Mesendoderm (in vitro differentiated cells): ENCODE data around the gene ZNF655.
A peak's percentile ranks its signal among the peaks of the same experiment; 100 is the strongest.

ENCODE experiments used
- DNase-seq: peaks from one replicate; pipeline ENCODE4 v3.0.0; 2013
- H2AK5ac ChIP-seq: 2 replicates; pipeline ENCODE4 v1.6.1; 2013; ENCODE audit warnings: low read length, inconsistent platforms
- H2BK120ac ChIP-seq: 2 replicates; pipeline ENCODE4 v1.6.1; 2013; ENCODE audit warnings: low read depth, mild to moderate bottlenecking, low read length, moderate library complexity, mixed read lengths
- H2BK15ac ChIP-seq: replicated peaks from 2 replicates; pipeline ENCODE4 v1.6.1; 2013; ENCODE audit warnings: low read depth, mild to moderate bottlenecking, moderate library complexity
- H2BK5ac ChIP-seq: 2 replicates; pipeline ENCODE4 v1.6.1; 2013; ENCODE audit warnings: low read length, inconsistent platforms
- H3K18ac ChIP-seq: 2 replicates; pipeline ENCODE4 v1.6.1; 2013; ENCODE audit warnings: mild to moderate bottlenecking, low read length, mixed read lengths
- H3K23ac ChIP-seq: one replicate; pipeline ENCODE4 v1.6.1; 2013; ENCODE audit warnings: low read length
- H3K27ac ChIP-seq: 2 replicates; pipeline ENCODE4 v1.5.1; 2013; ENCODE audit warnings: low read depth, mild to moderate bottlenecking, inconsistent platforms, low read length, moderate library complexity
- H3K27me3 ChIP-seq: 2 replicates; pipeline ENCODE4 v1.6.1; 2013; ENCODE audit warnings: low read length, control low read depth, mild to moderate bottlenecking, inconsistent platforms; ENCODE audit not compliant: insufficient read depth, poor library complexity
- H3K36me3 ChIP-seq: 2 replicates; pipeline ENCODE4 v1.6.1; 2013; ENCODE audit warnings: low read length, inconsistent platforms; ENCODE audit not compliant: control insufficient read depth, insufficient read depth
- H3K4ac ChIP-seq: one replicate; pipeline ENCODE4 v1.6.1; 2013; ENCODE audit warnings: low read depth, mild to moderate bottlenecking, low read length, moderate library complexity
- H3K4me1 ChIP-seq: 2 replicates; pipeline ENCODE4 v1.6.1; 2013; ENCODE audit warnings: low read depth, low read length, inconsistent platforms; ENCODE audit not compliant: control insufficient read depth
- H3K4me2 ChIP-seq: 2 replicates; pipeline ENCODE4 v1.6.1; 2013; ENCODE audit warnings: low read length
- H3K4me3 ChIP-seq: 2 replicates; pipeline ENCODE4 v1.5.1; 2013; ENCODE audit warnings: mild to moderate bottlenecking, low read length
- H3K56ac ChIP-seq: one replicate; pipeline ENCODE4 v1.6.1; 2013; ENCODE audit warnings: low read length
- H3K79me1 ChIP-seq: 2 replicates; pipeline ENCODE4 v1.6.1; 2013; ENCODE audit warnings: low read length, inconsistent platforms
- H3K79me2 ChIP-seq: 2 replicates; pipeline ENCODE4 v1.6.1; 2013; ENCODE audit warnings: mild to moderate bottlenecking, low read length; ENCODE audit not compliant: control insufficient read depth, insufficient read depth
- H3K9ac ChIP-seq: 2 replicates; pipeline ENCODE4 v1.6.1; 2013; ENCODE audit warnings: low read length, inconsistent platforms
- H4K5ac ChIP-seq: one replicate; pipeline ENCODE4 v1.6.1; 2013; ENCODE audit warnings: low read length
- H4K8ac ChIP-seq: one replicate; pipeline ENCODE4 v1.6.1; 2013; ENCODE audit warnings: low read depth, mild to moderate bottlenecking, control low read depth, low read length, moderate library complexity
- WGBS: extraction: QIAGEN DNeasy Blood & Tissue Kit; methylation state at CpG from one replicate; pipeline ENCODE4 v1.1.7; 2013; ENCODE audit warnings: low lambda C conversion rate, missing lambda C conversion rate; ENCODE audit not compliant: insufficient coverage; ENCODE audit errors: extremely low coverage; 5-methylcytosine and 5-hydroxymethylcytosine counted together

Gene ZNF655

DNA sequence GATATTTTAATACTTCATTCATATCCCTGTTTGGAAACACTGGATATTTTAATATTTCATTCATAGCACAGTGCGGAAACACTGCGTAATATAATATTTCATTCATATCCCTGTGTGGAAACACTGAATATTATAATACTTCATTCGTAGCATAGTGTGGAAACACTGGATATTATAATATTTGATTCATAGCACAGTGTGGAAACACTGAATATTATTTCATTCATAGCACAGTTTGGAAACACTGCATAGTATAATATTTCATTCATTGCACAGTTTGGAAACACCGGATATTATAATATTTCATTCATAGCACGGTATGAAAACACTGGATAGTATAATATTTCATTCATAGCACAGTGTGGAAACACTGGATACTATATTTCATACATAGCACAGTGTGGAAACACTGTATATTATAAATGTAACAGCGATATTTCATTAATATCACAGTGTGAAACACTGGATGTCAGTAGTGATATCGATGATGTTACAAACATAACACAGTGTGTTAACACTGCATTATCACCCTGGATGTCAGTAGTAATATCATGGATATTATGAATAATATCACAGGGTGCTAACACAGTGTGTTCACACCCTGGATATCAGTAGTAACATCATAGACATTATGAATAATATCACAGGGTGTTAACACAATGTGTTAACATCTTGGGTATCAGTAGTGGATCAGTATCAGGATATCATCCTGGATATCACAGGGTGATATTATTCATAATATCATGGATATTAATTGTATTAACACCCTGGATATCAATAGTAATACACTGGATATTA, 36.7 kb downstream of the ZNF655 start:
- Histone ChIP-seq H3K4me1 (no peaks in the 10 kb centered on the region), H3K4me3 (no peak overlapping the region), H3K27ac (no peak overlapping the region), H3K36me3 (no peaks in the 10 kb centered on the region), H4K8ac (no peak overlapping the region), H3K4me2 (no peak overlapping the region), H2BK15ac (no peak overlapping the region), H4K5ac (no peak overlapping the region), H2BK120ac (no peak overlapping the region), H3K18ac (no peak overlapping the region), H3K9ac (no peak overlapping the region), H3K79me1 (no peaks in the 10 kb centered on the region), H3K23ac (no peak overlapping the region), H3K27me3 (no peaks in the 10 kb centered on the region), H3K56ac (no peak overlapping the region), H2AK5ac (no peak overlapping the region), H3K4ac (no peak overlapping the region), H2BK5ac (no peak overlapping the region), H3K79me2 (no peaks in the 10 kb centered on the region)
- WGBS: no CpG with 5 or more reads among the region's 7 CpGs
- DNase-seq: no peak

DNA sequence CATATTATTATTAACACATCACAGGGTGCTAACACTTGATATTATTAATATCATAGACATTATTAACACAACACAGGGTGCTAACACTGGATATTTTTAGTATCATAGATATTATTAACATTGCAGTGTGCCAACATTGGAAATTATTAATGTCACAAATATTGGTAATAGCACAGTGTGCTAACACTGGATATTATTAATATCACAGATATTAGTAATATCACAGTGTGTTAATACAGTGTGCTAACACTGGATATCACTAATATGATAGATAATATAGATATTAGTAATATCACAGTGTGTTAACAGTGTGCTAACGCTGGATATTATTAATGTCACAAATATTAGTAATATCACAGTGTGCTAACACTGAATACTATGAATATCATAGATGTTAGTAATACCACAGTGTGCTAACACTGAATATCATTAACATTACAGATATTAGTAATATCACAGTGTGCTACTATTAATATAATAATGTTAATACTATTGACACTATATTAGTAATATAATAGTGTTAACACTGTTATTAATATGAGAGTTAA, 38.0 kb downstream of the ZNF655 start:
- Histone ChIP-seq H4K5ac (no peak overlapping the region), H3K27me3 (no peaks in the 10 kb centered on the region), H2AK5ac (no peak overlapping the region), H3K79me2 (no peaks in the 10 kb centered on the region), H3K4me3 (no peak overlapping the region), H3K36me3 (no peaks in the 10 kb centered on the region), H3K23ac (no peak overlapping the region), H3K9ac (no peak overlapping the region), H3K4ac (no peak overlapping the region), H3K79me1 (no peaks in the 10 kb centered on the region), H3K56ac (no peak overlapping the region), H3K4me1 (no peaks in the 10 kb centered on the region), H4K8ac (no peak overlapping the region), H2BK15ac (no peak overlapping the region), H2BK120ac (no peak overlapping the region), H3K4me2 (no peak overlapping the region), H3K18ac (no peak overlapping the region), H2BK5ac (no peak overlapping the region), H3K27ac (no peak overlapping the region)
- WGBS: no CpG with 5 or more reads among the region's 1 CpG
- DNase-seq: no peak

DNA sequence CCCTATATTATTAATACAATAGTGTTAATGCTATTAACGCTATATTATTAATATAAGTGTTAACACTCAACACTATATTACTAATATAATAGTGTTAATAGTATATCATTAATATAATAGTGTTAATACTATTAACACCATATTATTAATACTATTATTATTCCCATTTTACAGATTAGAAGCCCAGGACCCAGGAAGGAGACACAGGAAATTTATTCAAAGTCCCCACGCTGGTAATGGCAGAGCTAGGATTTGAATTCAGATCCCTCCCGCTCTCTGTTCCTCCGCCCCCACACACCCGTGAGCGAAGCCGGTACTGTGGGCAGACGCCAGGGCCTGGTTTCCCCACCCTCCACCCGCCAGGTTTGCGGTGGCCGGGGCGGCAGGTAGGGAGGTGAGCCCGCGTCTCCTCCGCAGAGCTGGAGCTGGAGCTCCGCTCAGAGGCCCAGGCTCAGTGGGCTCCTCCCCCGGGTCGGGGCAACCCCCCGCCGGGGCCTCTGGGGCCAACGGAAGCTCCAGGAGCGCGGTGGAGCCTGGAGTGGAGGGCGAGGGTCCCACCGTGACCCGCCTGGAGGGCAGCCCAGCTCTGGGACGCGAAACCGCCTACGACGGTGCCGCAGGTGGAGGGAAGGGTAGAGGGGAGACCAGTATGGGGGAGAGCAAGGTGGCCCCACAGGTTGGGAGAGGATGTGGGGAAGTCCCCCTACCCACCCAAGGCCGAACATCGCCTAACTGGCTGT, 39.5 kb downstream of the ZNF655 start, which contains the start of gene TMEM225B:
TMEM225B (plus strand) TSS at position 506 of the 740 bp plus-strand sequence. CDS start 6,122 bp downstream, outside the sequence.
- Histone ChIP-seq H2BK120ac (no peak within 1 kb of the TSS), H3K27ac (no peak within 1 kb of the TSS)
- no CpG with 5 or more reads among the region's 34 CpGs for WGBS

DNA sequence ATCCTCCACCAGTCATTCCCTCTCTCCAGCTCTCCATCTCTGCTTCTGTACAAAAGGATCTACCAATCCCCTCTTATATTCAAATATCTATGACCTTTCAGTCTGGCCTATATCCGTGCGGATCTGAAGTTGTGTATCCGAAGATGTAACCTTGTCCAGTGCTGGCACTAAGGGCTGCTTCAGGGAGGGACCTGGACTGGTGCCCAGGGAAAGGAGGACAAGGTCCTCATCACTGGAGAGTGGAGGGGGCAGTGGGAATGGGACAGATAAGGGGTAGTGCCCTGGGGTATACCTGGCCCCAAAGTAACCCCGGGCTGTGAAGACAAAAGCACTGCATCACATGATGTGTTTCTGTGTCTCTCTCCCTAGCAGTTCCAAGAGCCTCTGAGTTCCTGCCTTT, 41.4 kb downstream of the ZNF655 start:
- no peak overlapping the region for H3K27ac ChIP-seq
- H3K27me3 ChIP-seq: no peaks in the 10 kb centered on the region
- no peak overlapping the region for H3K4ac ChIP-seq
- no peak overlapping the region for H2AK5ac ChIP-seq
- no CpG with 5 or more reads among the region's 4 CpGs for WGBS
- DNase-seq: no peak
- H3K9ac ChIP-seq: no peak overlapping the region
- H3K4me1 ChIP-seq: no peaks in the 10 kb centered on the region
- no peak overlapping the region for H2BK120ac ChIP-seq
- no peak overlapping the region for H4K5ac ChIP-seq
- H3K23ac ChIP-seq: no peak overlapping the region
- no peak overlapping the region for H4K8ac ChIP-seq
- H3K56ac ChIP-seq: no peak overlapping the region
- H2BK5ac ChIP-seq: no peak overlapping the region
- no peak overlapping the region for H3K4me3 ChIP-seq
- no peaks in the 10 kb centered on the region for H3K79me2 ChIP-seq
- no peak overlapping the region for H2BK15ac ChIP-seq
- H3K18ac ChIP-seq: no peak overlapping the region
- H3K4me2 ChIP-seq: no peak overlapping the region
- no peaks in the 10 kb centered on the region for H3K36me3 ChIP-seq
- H3K79me1 ChIP-seq: no peaks in the 10 kb centered on the region

More for the DNA sequence above, 39.5 kb downstream of the ZNF655 start, which contains the start of gene TMEM225B:
- Histone ChIP-seq H3K79me1 (no peaks in the 10 kb centered on the region), H3K4me2 (no peak within 1 kb of the TSS), H3K4ac (no peak within 1 kb of the TSS), H2AK5ac (no peak within 1 kb of the TSS), H2BK5ac (no peak within 1 kb of the TSS), H4K8ac (no peak within 1 kb of the TSS), H4K5ac (no peak within 1 kb of the TSS), H3K4me1 (no peaks in the 10 kb centered on the region), H3K56ac (no peak within 1 kb of the TSS), H2BK15ac (no peak within 1 kb of the TSS), H3K9ac (no peak within 1 kb of the TSS), H3K79me2 (no peaks in the 10 kb centered on the region), H3K4me3 (no peak within 1 kb of the TSS), H3K27me3 (no peaks in the 10 kb centered on the region), H3K18ac (no peak within 1 kb of the TSS), H3K36me3 (no peaks in the 10 kb centered on the region), H3K23ac (no peak within 1 kb of the TSS)
- DNase-seq: peak; percentile 5

DNA sequence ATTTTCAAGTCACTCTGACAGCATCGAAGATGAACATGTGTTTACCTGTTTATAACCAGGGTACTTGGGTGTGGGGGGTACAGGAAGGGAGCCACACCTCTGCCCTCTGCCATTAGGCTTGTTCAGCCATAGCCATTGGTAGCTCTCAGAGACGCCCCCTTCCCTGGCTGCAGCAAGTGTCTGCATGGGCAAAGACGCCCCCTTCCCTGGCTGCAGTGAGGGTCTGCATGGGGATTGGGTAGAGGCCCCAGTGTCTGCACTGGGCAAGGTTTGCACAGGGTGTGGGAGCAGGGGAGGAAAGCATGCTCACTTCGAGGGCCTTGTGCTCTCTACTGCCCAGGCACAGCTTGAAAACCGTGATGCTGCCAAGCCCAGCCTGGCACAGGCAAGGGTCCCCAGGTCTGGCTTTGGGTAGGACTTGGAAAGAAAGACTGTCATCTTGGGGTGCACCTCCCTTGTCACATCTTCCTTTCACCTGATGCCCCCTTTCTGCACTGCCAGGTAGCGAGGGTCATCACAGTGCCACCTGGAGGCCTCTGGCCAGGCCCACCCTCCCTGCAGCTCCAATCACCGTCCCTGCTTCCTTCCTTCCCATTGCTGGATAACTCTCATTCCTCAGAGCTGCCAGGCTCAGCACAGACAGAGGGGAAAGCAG, 43.3 kb downstream of the ZNF655 start:
- no peaks in the 10 kb centered on the region for H3K79me1 ChIP-seq
- no peak overlapping the region for H2BK120ac ChIP-seq

More for the DNA sequence above, 43.3 kb downstream of the ZNF655 start:
- Histone ChIP-seq H3K4me3 (no peak overlapping the region), H4K8ac (no peak overlapping the region), H3K18ac (no peak overlapping the region), H2AK5ac (no peak overlapping the region), H3K27me3 (no peaks in the 10 kb centered on the region), H3K4ac (no peak overlapping the region), H3K4me1 (no peaks in the 10 kb centered on the region), H3K79me2 (no peaks in the 10 kb centered on the region), H3K23ac (no peak overlapping the region), H2BK5ac (no peak overlapping the region), H4K5ac (no peak overlapping the region), H3K4me2 (no peak overlapping the region), H3K27ac (no peak overlapping the region), H3K56ac (no peak overlapping the region), H3K9ac (no peak overlapping the region), H3K36me3 (no peaks in the 10 kb centered on the region), H2BK15ac (no peak overlapping the region)
- DNase-seq: peak; percentile 46
- WGBS: no CpG with 5 or more reads among the region's 7 CpGs
